B cell (primary cell): Measurements from ENCODE around the gene ZNF598. TPM values are rescaled to one million over a fixed set of nuclear protein-coding genes. Genes with fewer than 3 reads are reported as not detected.

Experiments
- ATAC-seq: fragments of 200-7000 bp; cut with Tn5 transposase; one replicate; pipeline ENCODE4 v1.10.0; 2021; ENCODE audit warnings: low read depth, mild to moderate bottlenecking, moderate number of reproducible peaks, moderate library complexity
- CTCF ChIA-PET: fragments of 350-600 bp; sonication (Branson Sonifier 250); formaldehyde crosslinking; loops from one replicate; lab custom pipeline; 2021; ENCODE audit warnings: antibody characterized with exemption, inconsistent platforms; lab: Charles Lee
- POLR2A ChIA-PET: fragments of 350-600 bp; sonication (Branson Sonifier 250); formaldehyde crosslinking; loops from one replicate; lab custom pipeline; 2021; ENCODE audit warnings: antibody characterized with exemption; lab: Charles Lee
- DNase-seq: peaks from one replicate; pipeline ENCODE4 v3.0.0; 2013
- H2AFZ ChIP-seq: 2 replicates; pipeline ENCODE4 v1.6.1; 2012; ENCODE audit warnings: mild to moderate bottlenecking, low read depth, low read length; ENCODE audit not compliant: insufficient read depth, poor library complexity, severe bottlenecking
- H3K27ac ChIP-seq, 2 donors: 1 replicate in 1 of 2; 2 replicates in 1 of 2; pipeline ENCODE4 v1.5.1; 2012 to 2013; ENCODE audit warnings: low read length in 2 of 2, mild to moderate bottlenecking in 2 of 2, moderate library complexity in 1 of 2
- H3K27me3 ChIP-seq, 4 experiments: fragments of 200-600 bp in 1 of 4; sonication (generic) in 1 of 4; replicated peaks in 1 of 4; 1 replicate in 2 of 4; 2 replicates in 2 of 4; pipeline versions ENCODE4 v1.6.1 to v1.7.0; 2013 to 2016; ENCODE audit warnings: low read length in 3 of 4, mild to moderate bottlenecking in 2 of 4, mixed read lengths in 1 of 4, moderate library complexity in 1 of 4; ENCODE audit not compliant: insufficient read depth in 4 of 4, control insufficient read depth in 3 of 4; ENCODE audit errors: control extremely low read depth in 1 of 4
- H3K36me3 ChIP-seq, 2 experiments: replicated peaks in 1 of 2; 1 replicate in 1 of 2; 2 replicates in 1 of 2; pipeline versions ENCODE4 v1.6.1 to v1.7.1; 2013; ENCODE audit warnings: low read length in 1 of 2; ENCODE audit not compliant: insufficient read depth in 2 of 2, control insufficient read depth in 1 of 2; ENCODE audit errors: control extremely low read depth in 1 of 2, extremely low read depth in 1 of 2
- H3K4me1 ChIP-seq, 2 donors: fragments of 200-600 bp in 1 of 2; sonication (generic) in 1 of 2; 1 replicate in 1 of 2; 2 replicates in 1 of 2; pipeline versions ENCODE4 v1.5.1 to v1.6.1; 2013 to 2017; ENCODE audit warnings: low read length in 2 of 2; ENCODE audit not compliant: control insufficient read depth in 2 of 2, insufficient read depth in 2 of 2
- H3K4me2 ChIP-seq: replicated peaks from 2 replicates; pipeline ENCODE3; 2012; ENCODE audit warnings: mild to moderate bottlenecking, low read depth, low read length; ENCODE audit not compliant: poor library complexity, severe bottlenecking
- H3K4me3 ChIP-seq, 5 experiments: fragments of 200-600 bp in 1 of 5; sonication (generic) in 1 of 5; 1 replicate in 3 of 5; 2 replicates in 2 of 5; pipeline versions ENCODE4 v1.5.1 to v1.7.0; 2011 to 2016; ENCODE audit warnings: low read length in 4 of 5, mild to moderate bottlenecking in 4 of 5, low read depth in 2 of 5, control low read depth in 1 of 5, moderate library complexity in 1 of 5; ENCODE audit not compliant: insufficient read depth in 1 of 5; ENCODE audit errors: control extremely low read depth in 1 of 5, extremely low read depth in 1 of 5
- H3K79me2 ChIP-seq: fragments of 200-600 bp; sonication (generic); one replicate; pipeline ENCODE4 v1.6.0; 2016; ENCODE audit warnings: low read length; ENCODE audit not compliant: control insufficient read depth, insufficient read depth
- H3K9ac ChIP-seq: fragments of 200-600 bp; sonication (generic); 2 replicates; pipeline ENCODE4 v1.6.1; 2017; ENCODE audit warnings: mild to moderate bottlenecking, low read length, moderate library complexity
- H3K9me3 ChIP-seq, 3 donors: one replicate each; pipeline versions ENCODE4 v1.6.1 to v1.7.1; 2013; ENCODE audit warnings: low read length in 2 of 3; ENCODE audit not compliant: control insufficient read depth in 2 of 3, insufficient read depth in 1 of 3; ENCODE audit errors: control extremely low read depth in 1 of 3
- H4K20me1 ChIP-seq: 2 replicates; pipeline ENCODE4 v1.6.0; 2012; ENCODE audit warnings: mild to moderate bottlenecking, low read length; ENCODE audit not compliant: insufficient read depth, control insufficient read depth, poor library complexity, severe bottlenecking
- H3K27ac Mint-ChIP-seq: one replicate; pipeline ENCODE4 v1.8.0; 2021; ENCODE audit warnings: mixed read lengths
- H3K27me3 Mint-ChIP-seq: one replicate; pipeline ENCODE4 v1.8.0; 2021; ENCODE audit warnings: mixed read lengths
- H3K4me1 Mint-ChIP-seq: one replicate; pipeline ENCODE4 v1.8.0; 2021; ENCODE audit warnings: mixed read lengths
- H3K4me3 Mint-ChIP-seq: one replicate; pipeline ENCODE4 v1.8.0; 2021; ENCODE audit warnings: mixed read lengths
- H3K9me3 Mint-ChIP-seq: one replicate; pipeline ENCODE4 v1.8.0; 2022; ENCODE audit warnings: mixed read lengths; ENCODE audit not compliant: insufficient read depth
- EZH2 ChIP-seq: IDR thresholded peaks from 2 replicates; pipeline ENCODE4 v1.6.1; 2012; ENCODE audit warnings: borderline replicate concordance, low read depth, mild to moderate bottlenecking, moderate library complexity, low read length; ENCODE audit not compliant: insufficient read depth, poor library complexity, severe bottlenecking
- WGBS: methylation state at CpG from one replicate; pipeline ENCODE4 v1.1.5; 2013; ENCODE audit warnings: missing lambda C conversion rate; ENCODE audit not compliant: insufficient coverage; 5-methylcytosine and 5-hydroxymethylcytosine counted together
- intact Hi-C: fragments of 100-400 bp; cut with micrococcal nuclease; formaldehyde crosslinking; loops from one replicate; pipeline ENCODE4 v1.10.0; 2022
- polyA plus RNA-seq: library from polyadenylated mRNA; depleted of rRNA; stranded (reverse); fragments of >200 nt; gene quantifications from 2 replicates; pipeline ENCODE4 v1.2.3, GENCODE V29; 2012
- total RNA-seq, 2 donors: library from RNA; stranded (reverse); fragments of 120-200 nt in 1 of 2; gene quantifications; 1 replicate in 1 of 2; 2 replicates in 1 of 2; pipeline versions ENCODE4 v1.2.3 to v1.2.4, GENCODE V29; 2013 to 2022
- TF ChIP-seq, protein P1 (sequence below): fragments of 200-600 bp; IDR thresholded peaks from one replicate; pipeline ENCODE4 v1.8.0; 2022; ENCODE audit warnings: antibody characterized with exemption, mild to moderate bottlenecking

ZNF598 gene
- total and polyA plus RNA-seq, 2 donors (not counting 1 experiment from before 2014, with no cell fraction given) = 49.5 to 61.5 TPM

DNA sequence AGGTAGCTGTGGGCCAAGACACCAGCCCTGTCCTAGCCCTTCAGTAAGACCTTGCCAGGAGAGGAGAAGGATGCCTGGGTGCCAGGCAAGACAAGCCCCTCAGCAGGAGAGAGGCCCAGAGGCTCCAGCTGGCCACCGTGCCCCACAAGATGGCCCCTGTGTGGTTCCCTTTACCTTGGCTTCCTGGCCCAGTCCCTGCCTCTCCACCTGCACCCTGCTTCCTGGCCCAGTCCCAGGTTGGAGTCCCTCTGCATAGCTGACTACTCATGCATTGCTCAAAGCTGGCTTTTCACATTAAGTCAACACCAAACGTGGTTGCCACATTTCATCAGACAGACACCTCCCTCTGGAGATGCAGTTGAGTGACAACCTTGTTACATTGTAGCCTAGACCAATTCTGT is 15.9 kb downstream of the ZNF598 start:
- intact Hi-C loops = loop anchor here (5.0 to 10.0 kb wide), 2 partner anchors 49 to 784 kb away; partner anchors contain the start of genes ELOB and MSRB1

More for the DNA sequence above, 15.9 kb downstream of the ZNF598 start:
- TF ChIP-seq, protein P1, sequence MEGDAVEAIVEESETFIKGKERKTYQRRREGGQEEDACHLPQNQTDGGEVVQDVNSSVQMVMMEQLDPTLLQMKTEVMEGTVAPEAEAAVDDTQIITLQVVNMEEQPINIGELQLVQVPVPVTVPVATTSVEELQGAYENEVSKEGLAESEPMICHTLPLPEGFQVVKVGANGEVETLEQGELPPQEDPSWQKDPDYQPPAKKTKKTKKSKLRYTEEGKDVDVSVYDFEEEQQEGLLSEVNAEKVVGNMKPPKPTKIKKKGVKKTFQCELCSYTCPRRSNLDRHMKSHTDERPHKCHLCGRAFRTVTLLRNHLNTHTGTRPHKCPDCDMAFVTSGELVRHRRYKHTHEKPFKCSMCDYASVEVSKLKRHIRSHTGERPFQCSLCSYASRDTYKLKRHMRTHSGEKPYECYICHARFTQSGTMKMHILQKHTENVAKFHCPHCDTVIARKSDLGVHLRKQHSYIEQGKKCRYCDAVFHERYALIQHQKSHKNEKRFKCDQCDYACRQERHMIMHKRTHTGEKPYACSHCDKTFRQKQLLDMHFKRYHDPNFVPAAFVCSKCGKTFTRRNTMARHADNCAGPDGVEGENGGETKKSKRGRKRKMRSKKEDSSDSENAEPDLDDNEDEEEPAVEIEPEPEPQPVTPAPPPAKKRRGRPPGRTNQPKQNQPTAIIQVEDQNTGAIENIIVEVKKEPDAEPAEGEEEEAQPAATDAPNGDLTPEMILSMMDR = no peak
- TF ChIP-seq EZH2 = no peak
- H3K9ac ChIP-seq = no peak overlapping the region
- DNase-seq (no peak), ATAC-seq (no peak)
- Mint-ChIP-seq H3K27me3 (no peaks in the 10 kb centered on the region), H3K4me1 (peaks cover 31% of the 10 kb centered on the region), H3K27ac (peak overlapping the region; percentile 84), H3K9me3 (no peaks in the 10 kb centered on the region), H3K4me3 (peak overlapping the region; percentile 34)
- no peak overlapping the region for H2AFZ ChIP-seq
- no peak overlapping the region for H3K4me2 ChIP-seq
- peak overlapping the region; percentile 39 to 57 for H3K27ac ChIP-seq
- ChIA-PET POLR2A (no interaction called here), CTCF (interaction anchor here (0.5 to 5.5 kb wide), 5 partner anchors 10 to 161 kb away, joined by 3 to 32 read pairs (median 4); no protein-coding TSS in a partner anchor)
- no peaks in the 10 kb centered on the region for H3K27me3 ChIP-seq
- peaks cover 0 to 13% (median 0%) of the 10 kb centered on the region in 3 donors for H3K9me3 ChIP-seq
- peaks cover 24 to 35% of the 10 kb centered on the region in 2 donors for H3K4me1 ChIP-seq
- peaks cover 0 to 9% of the 10 kb centered on the region in 2 experiments for H3K36me3 ChIP-seq
- 73% methylated on average over 1 of the region's 2 CpGs for WGBS
- H3K4me3 ChIP-seq = no peak overlapping the region
- H3K79me2 ChIP-seq = no peaks in the 10 kb centered on the region
- no peaks in the 10 kb centered on the region for H4K20me1 ChIP-seq
